GM06990 (cell line): ENCODE results near the gene MED6.
A peak's percentile ranks its signal among the peaks of the same experiment; 100 is the strongest.

ENCODE experiments used
- DNase-seq: peaks from one replicate; pipeline ENCODE4 v3.0.0-alpha.2; 2011; ENCODE audit not compliant: insufficient read length; ENCODE audit errors: extremely low read depth
- H3K27me3 ChIP-seq: replicated peaks from 2 replicates; pipeline ENCODE4 v1.6.0; 2011; ENCODE audit warnings: low read length; ENCODE audit not compliant: control insufficient read depth, insufficient read depth
- H3K36me3 ChIP-seq: 2 replicates; pipeline ENCODE4 v1.5.1; 2011; ENCODE audit warnings: low read length; ENCODE audit not compliant: control insufficient read depth, insufficient read depth
- H3K4me3 ChIP-seq: replicated peaks from 2 replicates; pipeline ENCODE4 v1.5.1; 2011; ENCODE audit warnings: low read depth, mild to moderate bottlenecking, control low read depth, low read length
- CTCF ChIP-seq: IDR thresholded peaks from 2 replicates; pipeline ENCODE4 v1.5.1; 2011; ENCODE audit warnings: low read length, control low read depth, mild to moderate bottlenecking, inconsistent platforms; ENCODE audit not compliant: insufficient read depth, poor library complexity, severe bottlenecking

Gene MED6

GRCh38 chr14:70597731-70598130 is 2.7 kb downstream of the MED6 start:
- DNase-seq, result no peak
- no peaks in the 10 kb centered on the region for H3K27me3 ChIP-seq
- peaks cover 15% of the 10 kb centered on the region for H3K36me3 ChIP-seq
- H3K4me3 ChIP-seq, result no peak overlapping the region
- no peak for TF ChIP-seq CTCF

GRCh38 chr14:70595443-70596185 is 4.8 kb downstream of the MED6 start:
- no peak overlapping the region for H3K4me3 ChIP-seq
- peaks cover 22% of the 10 kb centered on the region for H3K36me3 ChIP-seq
- TF ChIP-seq CTCF, result no peak
- no peak for DNase-seq
- H3K27me3 ChIP-seq, result no peaks in the 10 kb centered on the region

GRCh38 chr14:70594461-70594860 is 6.0 kb downstream of the MED6 start:
- no peak for DNase-seq
- no peak for TF ChIP-seq CTCF
- H3K4me3 ChIP-seq, result no peak overlapping the region
- H3K36me3 ChIP-seq, result peaks cover 22% of the 10 kb centered on the region
- no peaks in the 10 kb centered on the region for H3K27me3 ChIP-seq

- Histone ChIP-seq H3K27me3 (no peaks in the 10 kb centered on the region), H3K4me3 (no peak overlapping the region), H3K36me3 (peaks cover 9% of the 10 kb centered on the region)
- TF ChIP-seq CTCF, result peak; percentile 27
- DNase-seq, result no peak
These were observed 15.2 kb downstream of the MED6 start for GRCh38 chr14:70585231-70585630.

- H3K36me3 ChIP-seq, result peaks cover 2% of the 10 kb centered on the region
- TF ChIP-seq CTCF, result no peak
- no peaks in the 10 kb centered on the region for H3K27me3 ChIP-seq
- no peak overlapping the region for H3K4me3 ChIP-seq
- no peak for DNase-seq
These were observed 23.6 kb downstream of the MED6 start for GRCh38 chr14:70576891-70577290.
